Measurements from ENCODE around the gene AJUBA.

GRCh38 chr14:22966783-22967269 lies 15.5 kb downstream of the AJUBA start:
- no peak for TF ChIP-seq POLR2A (IDR thresholded peaks at IDR 0.05)
- TF ChIP-seq CTCF (IDR thresholded peaks at IDR 0.05): no peak
